SK-N-SH (cell line): ENCODE data around the gene P2RY10.

Experiments
- ELF1 ChIP-seq: IDR thresholded peaks from 2 replicates; pipeline ENCODE4 v1.4.0; 2012
- EP300 ChIP-seq, 2 experiments: IDR thresholded peaks; 2 replicates each; pipeline versions ENCODE4 v1.4.0 to v1.6.1; 2012; ENCODE audit warnings: borderline replicate concordance in 1 of 2, low read depth in 1 of 2, low read length in 1 of 2
- EZH2phosphoT487 ChIP-seq: fragments of 200-600 bp; sonication (generic); IDR thresholded peaks from 2 replicates; pipeline ENCODE4 v1.6.1; 2017; ENCODE audit warnings: low read depth, mixed run types, mild to moderate bottlenecking, antibody characterized with exemption, moderate library complexity, borderline replicate concordance
- GABPA ChIP-seq: IDR thresholded peaks from 2 replicates; pipeline ENCODE4 v1.4.0; 2012; ENCODE audit warnings: low read depth, mild to moderate bottlenecking
- JUND ChIP-seq: IDR thresholded peaks from 2 replicates; pipeline ENCODE4 v1.4.0; 2012
- MEF2A ChIP-seq: IDR thresholded peaks from 2 replicates; pipeline ENCODE4 v1.4.0; 2012; ENCODE audit warnings: low read depth, borderline replicate concordance
- NRF1 ChIP-seq: IDR thresholded peaks from 2 replicates; pipeline ENCODE4 v1.6.1; 2012; ENCODE audit warnings: low read depth, mild to moderate bottlenecking, low read length
- POLR2AphosphoS5 ChIP-seq: IDR thresholded peaks from 2 replicates; pipeline ENCODE4 v1.6.1; 2012; ENCODE audit warnings: low read depth, low read length
- SMC3 ChIP-seq: IDR thresholded peaks from 2 replicates; pipeline ENCODE4 v1.6.1; 2012; ENCODE audit warnings: low read depth, low read length, improper control_type of control experiment
- TF ChIP-seq, protein P1 (sequence below): fragments of 200-600 bp; sonication (generic); IDR thresholded peaks from 2 replicates; pipeline ENCODE4 v1.6.1; 2017; ENCODE audit warnings: antibody characterized with exemption, mild to moderate bottlenecking, moderate library complexity
- TF ChIP-seq, protein P2 (sequence below): fragments of 150-350 bp; IDR thresholded peaks from 2 replicates; pipeline ENCODE4 v1.6.1; 2017; ENCODE audit warnings: antibody characterized with exemption, low read length, low read depth, borderline replicate concordance
- TF ChIP-seq, protein P3 (sequence below): fragments of 150-350 bp; IDR thresholded peaks from 2 replicates; pipeline ENCODE4 v1.6.1; 2016; ENCODE audit warnings: mild to moderate bottlenecking, low read depth, low read length
- TF ChIP-seq, protein P4 (sequence below): IDR thresholded peaks from 2 replicates; pipeline ENCODE4; 2012
- TF ChIP-seq, protein P5 (sequence below): IDR thresholded peaks from 2 replicates; pipeline ENCODE4 v1.4.0; 2012; ENCODE audit warnings: low read depth, borderline replicate concordance

DNA sequence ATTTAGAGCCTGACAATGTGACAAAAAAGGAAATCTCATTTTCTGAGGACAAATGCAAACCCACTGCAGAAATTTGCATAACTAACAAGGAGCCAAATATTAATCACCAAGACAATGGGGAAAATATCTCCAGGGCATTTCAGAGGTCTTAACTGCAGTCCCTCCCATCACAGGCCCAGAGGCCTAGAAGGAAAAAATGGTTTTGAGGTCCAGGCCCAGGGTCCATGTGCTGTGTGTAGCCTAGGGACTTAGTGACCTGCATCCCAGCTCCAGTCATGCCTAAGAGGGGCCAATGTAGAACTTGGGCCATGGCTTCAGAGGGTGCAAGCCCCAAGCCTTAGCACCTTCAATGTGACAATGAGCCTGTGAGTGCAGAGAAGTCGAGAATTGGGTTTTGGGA is 44.2 kb downstream of the P2RY10 start:
- TF ChIP-seq MEF2A (no peak), EP300 (IDR thresholded peaks at IDR 0.05; ENCODE audit: borderline replicate concordance in 1 of 2, low read depth in 1 of 2, low read length in 1 of 2) (no peak), EZH2phosphoT487 (no peak), GABPA (no peak), ELF1 (no peak), NRF1 (no peak), JUND (no peak), SMC3 (no peak), POLR2AphosphoS5 (no peak)
- TF ChIP-seq, protein P1, sequence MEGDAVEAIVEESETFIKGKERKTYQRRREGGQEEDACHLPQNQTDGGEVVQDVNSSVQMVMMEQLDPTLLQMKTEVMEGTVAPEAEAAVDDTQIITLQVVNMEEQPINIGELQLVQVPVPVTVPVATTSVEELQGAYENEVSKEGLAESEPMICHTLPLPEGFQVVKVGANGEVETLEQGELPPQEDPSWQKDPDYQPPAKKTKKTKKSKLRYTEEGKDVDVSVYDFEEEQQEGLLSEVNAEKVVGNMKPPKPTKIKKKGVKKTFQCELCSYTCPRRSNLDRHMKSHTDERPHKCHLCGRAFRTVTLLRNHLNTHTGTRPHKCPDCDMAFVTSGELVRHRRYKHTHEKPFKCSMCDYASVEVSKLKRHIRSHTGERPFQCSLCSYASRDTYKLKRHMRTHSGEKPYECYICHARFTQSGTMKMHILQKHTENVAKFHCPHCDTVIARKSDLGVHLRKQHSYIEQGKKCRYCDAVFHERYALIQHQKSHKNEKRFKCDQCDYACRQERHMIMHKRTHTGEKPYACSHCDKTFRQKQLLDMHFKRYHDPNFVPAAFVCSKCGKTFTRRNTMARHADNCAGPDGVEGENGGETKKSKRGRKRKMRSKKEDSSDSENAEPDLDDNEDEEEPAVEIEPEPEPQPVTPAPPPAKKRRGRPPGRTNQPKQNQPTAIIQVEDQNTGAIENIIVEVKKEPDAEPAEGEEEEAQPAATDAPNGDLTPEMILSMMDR, result no peak
- TF ChIP-seq, protein P2, sequence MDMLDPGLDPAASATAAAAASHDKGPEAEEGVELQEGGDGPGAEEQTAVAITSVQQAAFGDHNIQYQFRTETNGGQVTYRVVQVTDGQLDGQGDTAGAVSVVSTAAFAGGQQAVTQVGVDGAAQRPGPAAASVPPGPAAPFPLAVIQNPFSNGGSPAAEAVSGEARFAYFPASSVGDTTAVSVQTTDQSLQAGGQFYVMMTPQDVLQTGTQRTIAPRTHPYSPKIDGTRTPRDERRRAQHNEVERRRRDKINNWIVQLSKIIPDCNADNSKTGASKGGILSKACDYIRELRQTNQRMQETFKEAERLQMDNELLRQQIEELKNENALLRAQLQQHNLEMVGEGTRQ, result no peak
- TF ChIP-seq, protein P3, sequence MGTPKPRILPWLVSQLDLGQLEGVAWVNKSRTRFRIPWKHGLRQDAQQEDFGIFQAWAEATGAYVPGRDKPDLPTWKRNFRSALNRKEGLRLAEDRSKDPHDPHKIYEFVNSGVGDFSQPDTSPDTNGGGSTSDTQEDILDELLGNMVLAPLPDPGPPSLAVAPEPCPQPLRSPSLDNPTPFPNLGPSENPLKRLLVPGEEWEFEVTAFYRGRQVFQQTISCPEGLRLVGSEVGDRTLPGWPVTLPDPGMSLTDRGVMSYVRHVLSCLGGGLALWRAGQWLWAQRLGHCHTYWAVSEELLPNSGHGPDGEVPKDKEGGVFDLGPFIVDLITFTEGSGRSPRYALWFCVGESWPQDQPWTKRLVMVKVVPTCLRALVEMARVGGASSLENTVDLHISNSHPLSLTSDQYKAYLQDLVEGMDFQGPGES, result no peak
- TF ChIP-seq, protein P4, sequence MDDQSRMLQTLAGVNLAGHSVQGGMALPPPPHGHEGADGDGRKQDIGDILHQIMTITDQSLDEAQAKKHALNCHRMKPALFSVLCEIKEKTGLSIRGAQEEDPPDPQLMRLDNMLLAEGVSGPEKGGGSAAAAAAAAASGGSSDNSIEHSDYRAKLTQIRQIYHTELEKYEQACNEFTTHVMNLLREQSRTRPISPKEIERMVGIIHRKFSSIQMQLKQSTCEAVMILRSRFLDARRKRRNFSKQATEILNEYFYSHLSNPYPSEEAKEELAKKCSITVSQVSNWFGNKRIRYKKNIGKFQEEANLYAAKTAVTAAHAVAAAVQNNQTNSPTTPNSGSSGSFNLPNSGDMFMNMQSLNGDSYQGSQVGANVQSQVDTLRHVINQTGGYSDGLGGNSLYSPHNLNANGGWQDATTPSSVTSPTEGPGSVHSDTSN, result no peak
- TF ChIP-seq, protein P5, sequence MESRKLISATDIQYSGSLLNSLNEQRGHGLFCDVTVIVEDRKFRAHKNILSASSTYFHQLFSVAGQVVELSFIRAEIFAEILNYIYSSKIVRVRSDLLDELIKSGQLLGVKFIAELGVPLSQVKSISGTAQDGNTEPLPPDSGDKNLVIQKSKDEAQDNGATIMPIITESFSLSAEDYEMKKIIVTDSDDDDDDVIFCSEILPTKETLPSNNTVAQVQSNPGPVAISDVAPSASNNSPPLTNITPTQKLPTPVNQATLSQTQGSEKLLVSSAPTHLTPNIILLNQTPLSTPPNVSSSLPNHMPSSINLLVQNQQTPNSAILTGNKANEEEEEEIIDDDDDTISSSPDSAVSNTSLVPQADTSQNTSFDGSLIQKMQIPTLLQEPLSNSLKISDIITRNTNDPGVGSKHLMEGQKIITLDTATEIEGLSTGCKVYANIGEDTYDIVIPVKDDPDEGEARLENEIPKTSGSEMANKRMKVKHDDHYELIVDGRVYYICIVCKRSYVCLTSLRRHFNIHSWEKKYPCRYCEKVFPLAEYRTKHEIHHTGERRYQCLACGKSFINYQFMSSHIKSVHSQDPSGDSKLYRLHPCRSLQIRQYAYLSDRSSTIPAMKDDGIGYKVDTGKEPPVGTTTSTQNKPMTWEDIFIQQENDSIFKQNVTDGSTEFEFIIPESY, result no peak
